GM12891 (cell line): ENCODE measurements around the gene BLMH.

Experiments used
- DNase-seq: peaks from one replicate; pipeline ENCODE4 v3.0.0; 2011; ENCODE audit warnings: low spot score; ENCODE audit not compliant: insufficient read length
- FAIRE-seq: peaks from 2 replicates; lab custom pipeline; 2011; peaks lifted over from hg19 to GRCh38; lab: Jason Lieb, UNC
- PAX5 ChIP-seq: IDR thresholded peaks from 2 replicates; pipeline ENCODE4 v1.6.1; 2011; ENCODE audit warnings: low read length, moderate library complexity, mild to moderate bottlenecking; ENCODE audit not compliant: insufficient read depth, severe bottlenecking
- POLR2A ChIP-seq: IDR thresholded peaks from 2 replicates; pipeline ENCODE4 v1.6.1; 2011; ENCODE audit warnings: low read depth, low read length, control low read depth
- POLR2AphosphoS5 ChIP-seq: IDR thresholded peaks from 2 replicates; pipeline ENCODE4 v1.6.1; 2011; ENCODE audit warnings: low read depth, low read length, control low read depth
- POU2F2 ChIP-seq: IDR thresholded peaks from 2 replicates; pipeline ENCODE4 v1.6.1; 2011; ENCODE audit warnings: low read depth, mild to moderate bottlenecking, control low read depth, low read length, moderate library complexity
- SPI1 ChIP-seq: IDR thresholded peaks from 2 replicates; pipeline ENCODE4 v1.6.1; 2011; ENCODE audit warnings: low read depth, low read length, control low read depth
- TAF1 ChIP-seq: IDR thresholded peaks from 2 replicates; pipeline ENCODE4 v1.6.1; 2011; ENCODE audit warnings: low read depth, low read length, control low read depth

BLMH gene

GRCh38 chr17:30309591-30309990, 17.8 kb upstream of the BLMH start:
- FAIRE-seq (no peak), DNase-seq (no peak)
- TF ChIP-seq POLR2A = no peak
- TF ChIP-seq POLR2AphosphoS5 = no peak
- no peak for TF ChIP-seq SPI1
- no peak for TF ChIP-seq TAF1
- no peak for TF ChIP-seq PAX5
- no peak for TF ChIP-seq POU2F2

DNA sequence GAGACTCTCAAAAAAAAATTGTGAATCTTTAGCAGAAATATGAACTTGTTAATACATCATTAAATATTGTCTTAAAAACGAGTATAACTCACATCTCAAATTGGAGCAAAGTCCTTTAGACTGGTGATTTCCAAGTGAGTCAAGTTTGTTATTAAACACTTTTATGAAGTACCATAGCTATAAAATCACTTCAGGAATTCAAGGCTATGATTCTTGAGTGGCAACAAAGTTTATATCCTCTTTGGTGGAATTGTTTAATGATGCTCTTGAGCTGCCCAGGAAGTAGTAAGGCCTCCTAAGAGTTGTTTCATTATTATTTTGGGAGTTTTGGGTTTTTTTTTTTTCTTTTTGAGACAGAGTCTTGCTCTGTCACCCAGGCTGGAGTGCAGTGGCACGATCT, 16.7 kb upstream of the BLMH start:
- TF ChIP-seq TAF1 = no peak
- TF ChIP-seq PAX5 = no peak
- no peak for TF ChIP-seq SPI1
- TF ChIP-seq POLR2AphosphoS5 = no peak
- no peak for TF ChIP-seq POLR2A
- TF ChIP-seq POU2F2 = no peak
- no peak for DNase-seq
- FAIRE-seq = no peak

DNA sequence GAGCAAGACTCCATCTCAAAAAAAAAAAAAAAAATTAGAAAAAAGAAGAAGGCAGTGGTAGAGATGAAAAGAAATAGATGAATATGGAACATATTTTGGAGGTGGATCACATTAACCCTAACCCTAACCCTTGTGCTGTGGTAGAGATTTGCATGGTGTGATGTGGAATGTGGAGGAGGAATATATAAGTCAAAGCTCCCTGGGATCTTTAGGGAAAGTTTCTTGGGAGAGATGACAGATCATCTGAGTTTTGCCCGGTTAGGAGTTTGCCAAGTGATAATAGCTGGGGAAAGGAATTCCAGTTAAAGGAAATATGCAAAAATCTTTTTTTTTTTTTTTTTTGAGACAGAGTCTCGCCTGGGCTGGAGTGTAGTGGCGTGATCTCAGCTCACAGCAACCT, 13.0 kb upstream of the BLMH start:
- DNase-seq = no peak
- TF ChIP-seq SPI1 = no peak
- no peak for TF ChIP-seq POLR2A
- TF ChIP-seq PAX5 = no peak
- no peak for TF ChIP-seq TAF1
- TF ChIP-seq POLR2AphosphoS5 = no peak
- no peak for TF ChIP-seq POU2F2
- FAIRE-seq = no peak

DNA sequence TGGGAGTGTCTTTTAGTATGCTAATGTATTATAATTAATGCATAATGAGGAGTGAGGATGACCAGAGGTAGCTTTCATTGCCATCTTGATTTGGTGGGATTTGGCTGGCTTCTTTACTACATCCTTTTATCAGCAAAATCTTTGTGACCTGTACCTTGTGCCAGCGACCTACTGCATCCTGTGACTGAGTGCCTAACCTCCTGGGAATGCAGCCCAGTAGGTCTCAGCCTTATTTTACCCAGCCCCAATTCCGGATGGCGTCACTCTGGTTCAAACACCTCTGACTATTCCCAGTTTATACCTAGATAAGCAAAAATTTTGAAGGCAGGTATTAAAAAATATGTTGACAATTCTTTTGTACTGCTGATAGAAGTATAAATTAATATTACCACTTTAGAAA, 10.5 kb upstream of the BLMH start:
- TF ChIP-seq POLR2AphosphoS5 (no peak), PAX5 (no peak), SPI1 (no peak), POLR2A (no peak), TAF1 (no peak)
- DNase-seq = no peak
- FAIRE-seq = no peak

- DNase-seq (no peak), FAIRE-seq (no peak)
- TF ChIP-seq TAF1 (no peak), SPI1 (peak; percentile 97), POLR2AphosphoS5 (no peak)
These were observed 9.1 kb upstream of the BLMH start for GRCh38 chr17:30300818-30301217.

DNA sequence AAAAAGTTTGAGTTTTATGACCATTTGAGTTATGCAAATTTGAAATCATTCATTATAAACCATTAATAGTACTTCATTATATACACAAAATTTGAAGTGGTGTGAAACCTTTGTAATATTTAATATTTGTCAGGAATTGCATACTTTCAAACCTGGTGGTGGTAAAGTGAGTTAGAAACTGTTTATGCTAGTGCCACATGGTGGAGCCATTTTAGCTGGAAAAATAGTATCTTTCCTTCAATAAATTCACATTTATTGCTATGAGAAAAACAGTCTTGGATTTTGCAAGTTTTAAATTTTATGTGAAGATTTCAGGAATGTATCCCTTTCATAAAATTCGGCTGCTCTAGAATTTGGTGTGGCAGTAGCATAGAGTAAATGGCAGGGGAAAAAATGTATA, 7.3 kb upstream of the BLMH start:
- no peak for FAIRE-seq

DNA sequence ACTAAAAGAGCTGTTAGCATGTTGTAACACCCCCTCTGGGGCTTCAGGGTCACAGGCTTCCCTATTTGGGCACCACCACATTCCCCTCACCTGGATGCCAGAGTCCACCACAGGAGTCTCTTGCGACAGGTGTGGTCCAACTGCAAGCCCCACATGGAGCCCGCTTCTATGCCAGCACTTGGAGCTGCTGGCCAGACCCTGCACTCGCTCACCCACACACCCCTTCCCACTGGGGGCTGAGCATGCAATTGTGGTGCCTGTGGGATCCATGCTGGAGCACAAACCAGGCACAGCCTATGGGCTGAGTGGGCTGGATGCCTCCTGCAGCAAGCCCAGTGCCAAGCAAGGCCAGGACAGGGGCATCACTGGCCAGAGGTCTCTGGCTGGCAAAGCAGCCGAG, 6.0 kb upstream of the BLMH start:
- TF ChIP-seq TAF1 (no peak), SPI1 (no peak), PAX5 (no peak), POU2F2 (no peak), POLR2AphosphoS5 (no peak), POLR2A (no peak)
- FAIRE-seq = no peak
- no peak for DNase-seq

More for the DNA sequence above, 7.3 kb upstream of the BLMH start:
- DNase-seq = no peak
- no peak for TF ChIP-seq POLR2A
- no peak for TF ChIP-seq POLR2AphosphoS5
- no peak for TF ChIP-seq TAF1
- TF ChIP-seq PAX5 = no peak
- TF ChIP-seq SPI1 = no peak
- TF ChIP-seq POU2F2 = no peak

DNA sequence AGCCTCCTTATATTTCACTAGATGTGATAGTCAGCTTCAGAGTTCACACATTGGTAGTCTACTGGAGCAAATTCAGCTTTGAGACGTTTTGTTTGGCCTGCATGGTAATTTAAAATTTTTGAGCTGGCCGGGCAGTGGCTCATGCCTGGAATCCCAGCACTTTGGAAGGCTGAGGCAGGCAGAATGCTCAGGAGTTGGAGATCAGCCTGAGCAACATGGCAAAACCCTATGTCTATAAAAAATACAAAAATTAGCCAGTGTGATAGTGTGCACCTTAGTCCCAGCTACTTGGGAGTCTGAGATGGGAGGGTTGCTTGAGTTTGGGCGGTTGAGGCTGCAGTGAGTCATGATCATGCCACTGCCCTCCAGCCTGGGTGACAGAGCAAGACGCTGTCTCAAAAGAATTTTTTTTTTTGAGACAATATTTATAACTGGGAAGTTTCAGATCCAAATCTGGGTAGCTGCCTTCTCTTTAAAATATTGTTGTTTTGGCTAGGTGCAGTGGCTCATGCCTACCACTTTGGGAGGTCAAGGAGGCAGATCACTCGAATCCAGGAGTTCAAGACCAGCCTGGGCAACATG, 4.8 kb upstream of the BLMH start:
- DNase-seq (no peak), FAIRE-seq (no peak)
- TF ChIP-seq PAX5 (no peak), SPI1 (no peak), POLR2A (no peak), POU2F2 (no peak), TAF1 (no peak), POLR2AphosphoS5 (no peak)

DNA sequence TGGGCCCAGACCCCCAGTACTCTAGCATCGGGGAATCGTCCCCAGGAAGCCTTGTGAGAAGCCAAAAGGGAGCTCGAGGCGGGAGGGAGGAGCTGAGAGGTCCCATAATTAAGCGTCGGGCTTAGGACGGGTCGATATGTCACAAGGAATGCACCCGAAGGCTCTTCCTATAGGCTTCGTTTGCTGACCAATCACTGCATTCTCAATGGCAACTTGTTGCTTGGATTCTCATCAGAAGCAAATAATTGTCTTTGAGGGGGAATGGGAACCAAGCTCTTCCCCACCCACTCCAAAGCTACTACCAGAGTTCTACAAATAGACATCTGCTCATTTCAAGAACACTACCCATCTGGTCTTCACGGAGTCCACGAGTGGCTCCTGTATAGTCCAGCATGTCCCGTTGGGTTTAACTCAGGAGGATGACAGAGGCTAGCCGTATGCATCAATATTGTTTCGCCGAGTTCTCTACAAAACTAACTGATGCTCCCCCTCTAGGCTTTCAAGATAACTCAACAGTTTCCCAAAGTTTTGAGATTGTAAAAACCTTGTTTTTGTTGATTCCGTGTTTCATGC, 628 bp upstream of the BLMH start:
- TF ChIP-seq POLR2A (no peak), POU2F2 (no peak), POLR2AphosphoS5 (no peak), SPI1 (no peak), PAX5 (no peak), TAF1 (no peak)
- no peak for DNase-seq
- FAIRE-seq = peak; percentile 5

DNA sequence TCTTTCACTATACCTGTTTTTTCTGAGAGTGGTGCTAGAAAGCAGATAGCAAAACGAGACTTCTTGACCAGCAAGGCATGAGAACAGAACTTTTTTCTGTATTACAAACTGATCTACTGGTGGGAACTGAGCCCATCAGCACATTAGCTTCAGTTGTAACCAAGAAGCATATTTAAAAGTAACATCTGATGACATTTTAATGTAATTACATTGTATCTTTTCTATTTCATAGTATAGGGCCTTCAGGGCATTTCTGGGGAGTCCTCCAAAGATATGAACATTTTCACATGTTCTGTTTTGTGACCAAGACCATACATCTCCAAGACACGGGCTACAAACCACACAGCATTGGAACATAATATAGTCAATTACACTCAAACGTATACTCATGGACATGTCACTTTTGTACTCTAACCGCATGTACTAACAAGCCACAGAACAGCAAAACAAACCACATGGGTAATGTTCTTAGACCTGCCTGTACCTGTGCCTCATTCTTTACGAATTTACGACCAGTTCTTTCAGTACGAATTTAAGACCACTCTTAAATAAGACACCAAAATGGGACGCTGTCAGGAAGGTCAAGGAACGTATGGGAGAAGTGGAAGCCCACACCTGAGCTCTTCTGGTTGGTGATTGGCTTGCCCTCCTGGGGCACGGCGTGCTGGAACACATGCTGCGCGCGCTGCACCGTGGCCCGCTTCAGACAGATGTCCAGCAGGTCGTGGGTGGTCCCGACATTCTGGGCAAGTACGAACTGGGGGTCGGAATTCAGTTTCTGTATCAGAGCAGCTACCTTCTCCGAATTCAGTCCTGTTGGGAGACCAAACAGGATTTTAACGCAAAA, 825 bp downstream of the BLMH start:
- DNase-seq (peak; percentile 27), FAIRE-seq (peak; percentile 92)
- TF ChIP-seq POU2F2 = no peak
- no peak for TF ChIP-seq PAX5
- no peak for TF ChIP-seq SPI1
- no peak for TF ChIP-seq POLR2A
- no peak for TF ChIP-seq POLR2AphosphoS5
- no peak for TF ChIP-seq TAF1
